Dermis microvascular lymphatic vessel endothelial cell (primary cell): Measurements from ENCODE around the gene DAD1. TPM values are rescaled to one million over a fixed set of nuclear protein-coding genes. Genes with fewer than 3 reads are reported as not detected.

Experiments
- DNase-seq, 2 donors: peaks; one replicate each; pipeline versions ENCODE4 v3.0.0 to v3.0.0-alpha.2; 2010; ENCODE audit warnings: low read depth in 2 of 2
- total RNA-seq: library from RNA; depleted of rRNA; stranded (reverse); fragments of >200 nt; gene quantifications from 2 replicates; pipeline ENCODE4 v1.2.1, GENCODE V29; 2014

The DAD1 gene
- total RNA-seq, 1 donor from 2014 or later, result 301 TPM

- DNase-seq, result peak in 1 of 2 donors; percentile 54
Measured at GRCh38 chr14:22519877-22520685, 68.9 kb downstream of the DAD1 start.

- DNase-seq, result no peak
Measured at GRCh38 chr14:22518073-22518472, 71.0 kb downstream of the DAD1 start.

- DNase-seq, result no peak
Measured at GRCh38 chr14:22517117-22517720, 71.8 kb downstream of the DAD1 start.

- DNase-seq, result no peak
Measured at GRCh38 chr14:22515929-22516328, 73.1 kb downstream of the DAD1 start.

Other genes starting within 250 kb of the DAD1 start
- gene ABHD4, start 9.1 kb upstream of the DAD1 start, total RNA-seq, result 5.4 and 9.6 TPM in 2 replicates
- gene OR6J1, start 55.1 kb upstream of the DAD1 start, total RNA-seq, result not detected in 2 replicates
- gene OXA1L, start 177.5 kb upstream of the DAD1 start, total RNA-seq, result 50.6 and 75.4 TPM in 2 replicates
- gene SLC7A7, start 226.2 kb upstream of the DAD1 start, total RNA-seq, result 1.9 and 7.8 TPM in 2 replicates
- 31.1 and 41.2 TPM in 2 replicates for gene MRPL52, start 240.7 kb upstream of the DAD1 start, total RNA-seq
- 74.8 and 81.0 TPM in 2 replicates for gene MMP14, start 247.4 kb upstream of the DAD1 start, total RNA-seq